Body of pancreas (tissue), 4 donors: ENCODE measurements around the gene TAOK3. TPM values are rescaled to one million over a fixed set of nuclear protein-coding genes. Genes with fewer than 3 reads are reported as not detected.

Experiments
- ATAC-seq: fragments of 150-250 bp; one replicate; pipeline ENCODE4 v1.9.1; 2016
- DNase-seq, 4 donors: peaks; one replicate each; pipeline ENCODE4 v3.0.0-alpha.2; 2019
- H3K27ac ChIP-seq, 4 donors: fragments of 200-600 bp; sonication (generic); 1 replicate in 3 of 4; 2 replicates in 1 of 4; pipeline versions ENCODE4 v1.5.1 to v1.6.1; 2016 to 2019; ENCODE audit warnings: mild to moderate bottlenecking in 1 of 4, mixed read lengths in 1 of 4, moderate library complexity in 1 of 4
- H3K27me3 ChIP-seq, 2 donors: fragments of 200-600 bp; sonication (generic); one replicate each; pipeline ENCODE4 v1.6.0; 2016; ENCODE audit warnings: mild to moderate bottlenecking in 1 of 2
- H3K36me3 ChIP-seq, 2 donors: fragments of 200-600 bp; sonication (generic); replicated peaks in 1 of 2; 2 replicates each; pipeline ENCODE4 v1.5.1; 2016; ENCODE audit warnings: low read depth in 2 of 2; ENCODE audit not compliant: insufficient read depth in 1 of 2
- H3K4me1 ChIP-seq: fragments of 200-600 bp; sonication (generic); one replicate; pipeline ENCODE4 v1.6.0; 2016
- H3K4me3 ChIP-seq, 2 donors: fragments of 200-600 bp; sonication (generic); 1 replicate in 1 of 2; 2 replicates in 1 of 2; pipeline ENCODE4 v1.5.1; 2016 to 2019
- H3K9me3 ChIP-seq, 3 donors: fragments of 200-600 bp; sonication (generic); 1 replicate in 2 of 3; 2 replicates in 1 of 3; pipeline ENCODE4 v1.5.1; 2016
- POLR2A ChIP-seq, 3 donors: fragments of 450-650 bp; IDR thresholded peaks; one replicate each; pipeline ENCODE4 v1.6.1; 2016; ENCODE audit warnings: antibody characterized with exemption in 3 of 3, mild to moderate bottlenecking in 2 of 3
- WGBS, 2 donors: methylation state at CpG; one replicate each; pipeline ENCODE4 v1.1.5; 2017; 5-methylcytosine and 5-hydroxymethylcytosine counted together
- intact Hi-C: fragments of 100-400 bp; cut with DNase I; formaldehyde crosslinking; loops from one replicate; pipeline ENCODE4 v1.15.1; 2023
- total RNA-seq, 2 donors: library from RNA; depleted of rRNA; stranded (reverse); fragments of >200 nt; gene quantifications; one replicate each; pipeline ENCODE4 v1.1.0, GENCODE V29; 2016
- TF ChIP-seq, protein P1 (sequence below), 7 experiments: fragments of 450-650 bp in 4 of 7; fragments of 200-600 bp in 3 of 7; sonication (generic) in 3 of 7; IDR thresholded peaks; one replicate each; pipeline ENCODE4 v1.5.1; 2016 to 2019; ENCODE audit warnings: antibody characterized with exemption in 7 of 7

Gene TAOK3
- total RNA-seq, 2 donors from 2014 or later, result 15.6 to 29.3 TPM

DNA sequence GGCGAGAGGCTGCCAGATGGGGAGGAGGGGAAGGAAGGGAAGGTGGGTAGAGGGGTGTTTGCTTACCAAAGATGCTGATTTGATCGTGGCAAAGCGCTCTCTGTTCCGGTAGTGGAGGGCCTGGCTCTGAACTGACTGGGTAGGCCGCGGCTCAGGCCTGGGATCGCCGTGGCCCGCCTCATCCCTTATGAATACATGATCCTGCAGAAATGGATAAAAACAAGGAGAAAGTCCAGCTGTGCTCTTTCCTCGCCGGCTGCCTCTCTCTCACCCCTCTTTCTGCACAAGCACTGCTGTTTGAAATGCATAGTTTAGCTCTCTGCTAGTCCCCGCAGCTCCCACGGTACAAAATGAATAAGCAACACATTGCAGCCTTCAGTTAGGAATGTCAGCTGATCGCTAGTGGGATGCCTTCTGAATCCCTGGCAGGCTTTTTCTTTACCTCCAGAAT is 182.9 kb downstream of the TAOK3 start:
- intact Hi-C loops, result no loop called here
- WGBS, 2 donors, result 9 to 10% methylated on average over 14 of the region's 14 CpGs

GRCh38 chr12:118188690-118189371 is 183.9 kb downstream of the TAOK3 start:
- H3K27me3 ChIP-seq, result no peaks in the 10 kb centered on the region
- H3K36me3 ChIP-seq, result no peaks in the 10 kb centered on the region
- H3K9me3 ChIP-seq, result no peaks in the 10 kb centered on the region
- 55 to 59% methylated on average over 10 of the region's 10 CpGs for WGBS, 2 donors
- peaks cover 49% of the 10 kb centered on the region for H3K4me1 ChIP-seq
- no peak for ATAC-seq
- H3K4me3 ChIP-seq, result no peak overlapping the region
- intact Hi-C loops, result no loop called here
- no peak for TF ChIP-seq POLR2A (IDR thresholded peaks at IDR 0.05)
- TF ChIP-seq, protein P1, sequence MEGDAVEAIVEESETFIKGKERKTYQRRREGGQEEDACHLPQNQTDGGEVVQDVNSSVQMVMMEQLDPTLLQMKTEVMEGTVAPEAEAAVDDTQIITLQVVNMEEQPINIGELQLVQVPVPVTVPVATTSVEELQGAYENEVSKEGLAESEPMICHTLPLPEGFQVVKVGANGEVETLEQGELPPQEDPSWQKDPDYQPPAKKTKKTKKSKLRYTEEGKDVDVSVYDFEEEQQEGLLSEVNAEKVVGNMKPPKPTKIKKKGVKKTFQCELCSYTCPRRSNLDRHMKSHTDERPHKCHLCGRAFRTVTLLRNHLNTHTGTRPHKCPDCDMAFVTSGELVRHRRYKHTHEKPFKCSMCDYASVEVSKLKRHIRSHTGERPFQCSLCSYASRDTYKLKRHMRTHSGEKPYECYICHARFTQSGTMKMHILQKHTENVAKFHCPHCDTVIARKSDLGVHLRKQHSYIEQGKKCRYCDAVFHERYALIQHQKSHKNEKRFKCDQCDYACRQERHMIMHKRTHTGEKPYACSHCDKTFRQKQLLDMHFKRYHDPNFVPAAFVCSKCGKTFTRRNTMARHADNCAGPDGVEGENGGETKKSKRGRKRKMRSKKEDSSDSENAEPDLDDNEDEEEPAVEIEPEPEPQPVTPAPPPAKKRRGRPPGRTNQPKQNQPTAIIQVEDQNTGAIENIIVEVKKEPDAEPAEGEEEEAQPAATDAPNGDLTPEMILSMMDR (IDR thresholded peaks at IDR 0.05), result no peak
- DNase-seq, result peak in 2 of 4 donors; percentile 20 to 35
- H3K27ac ChIP-seq, result peak overlapping the region in 3 of 4 donors; percentile 17 to 78 (median 19)

More for the DNA sequence above, 182.9 kb downstream of the TAOK3 start:
- Histone ChIP-seq H3K36me3 (no peaks in the 10 kb centered on the region), H3K4me3 (no peak overlapping the region), H3K4me1 (peaks cover 40% of the 10 kb centered on the region), H3K9me3 (no peaks in the 10 kb centered on the region), H3K27me3 (no peaks in the 10 kb centered on the region), H3K27ac (peak overlapping the region; percentile 64 to 78 (median 74))
- DNase-seq, result peak; percentile 19 to 58 (median 35)
- peak; percentile 52 for ATAC-seq
- TF ChIP-seq POLR2A (IDR thresholded peaks at IDR 0.05), result peak in 1 of 3 donors; percentile 26
- TF ChIP-seq, protein P1 (IDR thresholded peaks at IDR 0.05), result no peak

- Histone ChIP-seq H3K36me3 (no peaks in the 10 kb centered on the region), H3K4me1 (peaks cover 57% of the 10 kb centered on the region), H3K27me3 (no peaks in the 10 kb centered on the region), H3K27ac (peak overlapping the region in 2 of 4 donors; percentile 12 to 78), H3K9me3 (no peaks in the 10 kb centered on the region), H3K4me3 (no peak overlapping the region)
- 67 to 72% methylated on average over 6 of the region's 6 CpGs for WGBS, 2 donors
- ATAC-seq (no peak), DNase-seq (no peak)
- intact Hi-C loops, result no loop called here
- no peak for TF ChIP-seq POLR2A (IDR thresholded peaks at IDR 0.05)
- TF ChIP-seq, protein P1 (IDR thresholded peaks at IDR 0.05), result no peak
These were observed 184.8 kb downstream of the TAOK3 start for GRCh38 chr12:118187751-118188435.

DNA sequence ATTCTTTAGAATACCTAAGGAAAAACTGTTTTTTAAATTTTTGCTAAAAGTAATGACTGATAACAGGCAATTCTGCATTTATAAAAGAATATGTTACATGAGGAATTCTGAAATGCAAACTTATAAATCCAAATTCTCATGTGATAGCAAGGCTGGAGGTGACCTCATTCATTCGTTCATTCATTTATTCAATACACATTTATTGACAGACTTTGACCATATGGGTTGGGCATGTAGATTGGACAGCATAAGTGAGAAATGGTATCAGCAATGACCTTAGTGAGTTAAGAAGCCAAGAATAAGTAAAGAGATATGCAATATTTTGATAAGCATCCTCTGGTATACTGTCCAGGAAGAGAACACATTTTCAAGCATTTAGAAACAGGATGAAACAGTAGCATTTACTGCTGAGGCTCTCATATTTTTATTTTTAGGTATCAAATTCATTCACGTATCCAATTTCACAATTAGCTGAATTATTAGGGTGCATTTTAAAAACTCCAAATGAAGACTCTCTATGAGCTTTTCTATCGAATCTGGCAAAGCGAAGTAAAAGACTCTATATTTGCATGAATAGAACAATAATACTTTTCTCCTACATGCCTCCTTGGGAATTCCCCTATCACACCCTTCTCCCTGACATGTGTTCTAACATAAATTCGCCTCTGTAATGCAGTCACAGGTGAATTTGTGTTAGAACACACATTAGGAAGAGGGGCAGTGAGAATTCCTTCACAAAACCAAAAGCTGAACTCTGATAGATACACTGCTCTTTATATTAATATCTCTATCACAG is 186.9 kb downstream of the TAOK3 start:
- WGBS, 2 donors, result 50 to 63% methylated on average over 5 of the region's 5 CpGs
- Histone ChIP-seq H3K27ac (peak overlapping the region in 3 of 4 donors; percentile 20 to 78 (median 53)), H3K4me1 (peaks cover 66% of the 10 kb centered on the region), H3K9me3 (no peaks in the 10 kb centered on the region), H3K4me3 (no peak overlapping the region), H3K36me3 (no peaks in the 10 kb centered on the region), H3K27me3 (no peaks in the 10 kb centered on the region)
- TF ChIP-seq POLR2A (IDR thresholded peaks at IDR 0.05), result no peak
- TF ChIP-seq, protein P1 (IDR thresholded peaks at IDR 0.05), result no peak
- intact Hi-C loops, result no loop called here
- ATAC-seq (no peak), DNase-seq (no peak)
